Immature natural killer cell (primary cell): ENCODE results near the gene BDKRB1. TPM values are rescaled to one million over a fixed set of nuclear protein-coding genes. Genes with fewer than 3 reads are reported as not detected.

Source experiments
- DNase-seq, 3 donors: peaks; one replicate each; pipeline ENCODE4 v3.0.0; 2022; ENCODE audit warnings: mixed read lengths in 1 of 3
- H3K27ac Mint-ChIP-seq, 6 donors: one replicate each; pipeline ENCODE4 v1.8.0; 2020; ENCODE audit warnings: mixed read lengths in 6 of 6, mild to moderate bottlenecking in 5 of 6, inconsistent platforms in 4 of 6, moderate library complexity in 3 of 6
- H3K27me3 Mint-ChIP-seq, 3 donors: one replicate each; pipeline ENCODE4 v1.8.0; 2020 to 2021; ENCODE audit warnings: low read depth in 3 of 3, mild to moderate bottlenecking in 3 of 3, mixed read lengths in 3 of 3, moderate library complexity in 3 of 3, inconsistent platforms in 1 of 3
- H3K36me3 Mint-ChIP-seq, 3 donors: one replicate each; pipeline ENCODE4 v1.8.0; 2020; ENCODE audit warnings: mixed read lengths in 3 of 3, inconsistent platforms in 2 of 3, mild to moderate bottlenecking in 2 of 3
- H3K4me1 Mint-ChIP-seq, 2 donors: one replicate each; pipeline ENCODE4 v1.8.0; 2020; ENCODE audit warnings: inconsistent platforms in 2 of 2, mild to moderate bottlenecking in 2 of 2, mixed read lengths in 2 of 2, moderate library complexity in 1 of 2
- H3K4me3 Mint-ChIP-seq, 5 donors: one replicate each; pipeline ENCODE4 v1.8.0; 2020; ENCODE audit warnings: mild to moderate bottlenecking in 5 of 5, mixed read lengths in 5 of 5, inconsistent platforms in 3 of 5, moderate library complexity in 3 of 5
- H3K9me3 Mint-ChIP-seq, 6 donors: one replicate each; pipeline ENCODE4 v1.8.0; 2020; ENCODE audit warnings: mild to moderate bottlenecking in 6 of 6, mixed read lengths in 6 of 6, inconsistent platforms in 4 of 6, moderate library complexity in 3 of 6
- polyA plus RNA-seq, 3 donors: library from polyadenylated mRNA; unstranded; fragments of 300-500 nt; fragmentation: Illumina TruSeq; gene quantifications; one replicate each; pipeline ENCODE4 v1.2.3, GENCODE V29; 2021

Gene BDKRB1
- polyA plus RNA-seq, 3 donors from 2014 or later: not detected

DNA sequence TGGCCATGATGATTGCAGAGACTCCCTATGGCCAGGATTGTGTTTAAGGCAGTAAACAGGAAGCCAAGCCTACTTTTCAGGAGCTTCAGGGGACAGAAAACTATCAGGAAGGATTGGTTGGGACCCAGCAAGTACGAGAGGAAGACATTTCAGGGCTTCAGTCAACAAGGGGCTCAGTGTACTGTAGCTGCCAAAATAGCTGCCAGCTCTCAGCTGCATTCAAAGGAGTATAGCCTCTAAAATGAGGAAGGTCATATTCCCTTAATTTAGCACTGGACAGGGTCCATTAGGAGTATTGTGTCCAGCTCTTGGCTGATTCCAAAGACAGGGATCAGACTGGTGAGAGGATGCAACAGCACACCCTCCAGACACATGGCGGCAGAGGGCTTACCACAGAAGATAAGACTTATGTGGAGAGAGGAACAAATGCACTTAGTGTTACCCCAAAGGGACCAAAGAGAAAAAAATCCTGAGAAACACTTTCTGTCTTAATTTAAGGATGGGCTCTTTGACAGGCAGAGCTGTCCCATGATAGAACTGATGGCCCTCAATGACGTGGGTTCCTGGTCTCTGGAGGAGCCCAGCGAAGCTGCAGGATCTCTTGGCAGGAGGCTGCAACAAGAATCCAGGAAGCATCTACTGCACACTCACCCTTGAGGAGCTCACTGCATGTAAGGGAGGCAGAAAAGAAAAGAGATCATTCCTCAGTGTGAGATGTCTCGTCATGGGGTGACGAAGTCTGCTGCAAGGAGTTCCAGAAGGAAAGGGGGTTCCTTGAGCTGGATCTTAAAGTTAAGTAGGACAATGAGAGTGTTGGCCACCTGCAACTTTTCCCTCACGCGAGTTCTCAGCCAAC is 14.8 kb downstream of the BDKRB1 start:
- Mint-ChIP-seq H3K36me3 (no peaks in the 10 kb centered on the region), H3K27me3 (peaks cover 1 to 10% (median 6%) of the 10 kb centered on the region in 3 donors), H3K27ac (no peak overlapping the region), H3K9me3 (peaks cover 0 to 2% (median 0%) of the 10 kb centered on the region in 6 donors), H3K4me3 (no peak overlapping the region), H3K4me1 (no peaks in the 10 kb centered on the region)
- DNase-seq: no peak

DNA sequence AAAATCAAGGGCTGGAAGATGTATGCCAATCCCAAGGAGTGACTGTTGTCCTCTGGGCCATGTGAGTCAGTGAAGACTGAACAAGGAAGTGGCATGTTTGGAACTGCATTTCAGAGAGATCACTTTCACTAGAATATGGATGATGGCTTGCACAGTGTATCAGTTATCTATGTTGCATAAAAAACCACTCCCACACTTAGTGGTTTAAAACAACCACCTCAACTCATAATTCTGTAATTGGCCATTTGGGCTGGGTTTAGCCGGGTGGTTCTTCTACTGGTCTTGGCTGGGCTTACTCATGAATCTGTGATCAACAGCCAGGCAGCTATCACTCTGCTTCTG is 15.4 kb downstream of the BDKRB1 start:
- DNase-seq: no peak
- Mint-ChIP-seq H3K4me3 (no peak overlapping the region), H3K9me3 (no peaks in the 10 kb centered on the region), H3K27me3 (peaks cover 1 to 8% (median 6%) of the 10 kb centered on the region in 3 donors), H3K27ac (no peak overlapping the region), H3K36me3 (no peaks in the 10 kb centered on the region), H3K4me1 (no peaks in the 10 kb centered on the region)

DNA sequence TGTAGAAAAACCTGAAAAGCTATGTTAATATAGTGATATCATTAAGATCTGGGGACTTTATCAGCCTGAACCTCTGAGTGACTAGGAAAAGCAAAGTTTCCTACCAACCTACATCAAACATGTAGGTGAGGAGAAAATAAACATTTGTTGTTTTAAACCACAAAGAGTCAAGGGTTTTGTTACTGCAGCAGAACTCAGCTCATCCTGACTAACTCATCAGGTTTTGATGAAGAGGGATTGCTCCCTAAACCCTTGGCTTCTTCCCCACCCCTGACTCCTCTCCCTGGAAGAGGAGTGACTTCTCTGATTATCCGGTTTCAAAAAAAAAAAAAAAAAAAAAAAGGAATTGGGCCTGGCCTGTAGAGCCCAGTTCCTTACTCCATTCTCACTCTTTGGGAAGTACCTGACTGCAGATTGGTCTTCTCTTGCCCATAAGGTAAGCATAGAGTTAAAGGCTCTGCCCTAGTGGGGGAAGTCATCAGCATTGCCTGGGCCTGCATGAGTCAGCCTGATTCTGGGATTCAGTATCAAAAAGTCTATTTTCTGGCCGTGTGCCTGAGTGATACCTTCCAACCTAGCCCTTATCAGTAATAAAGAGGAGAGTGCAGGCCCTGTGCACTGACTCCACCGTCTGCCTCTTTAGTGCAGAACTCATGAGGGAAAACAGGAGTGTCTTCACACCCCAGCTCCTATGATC is 16.9 kb downstream of the BDKRB1 start:
- Mint-ChIP-seq H3K36me3 (no peaks in the 10 kb centered on the region), H3K9me3 (peaks cover 0 to 3% (median 2%) of the 10 kb centered on the region in 6 donors), H3K4me1 (no peaks in the 10 kb centered on the region), H3K4me3 (no peak overlapping the region), H3K27ac (no peak overlapping the region), H3K27me3 (peaks cover 2 to 5% (median 4%) of the 10 kb centered on the region in 3 donors)
- DNase-seq: no peak

DNA sequence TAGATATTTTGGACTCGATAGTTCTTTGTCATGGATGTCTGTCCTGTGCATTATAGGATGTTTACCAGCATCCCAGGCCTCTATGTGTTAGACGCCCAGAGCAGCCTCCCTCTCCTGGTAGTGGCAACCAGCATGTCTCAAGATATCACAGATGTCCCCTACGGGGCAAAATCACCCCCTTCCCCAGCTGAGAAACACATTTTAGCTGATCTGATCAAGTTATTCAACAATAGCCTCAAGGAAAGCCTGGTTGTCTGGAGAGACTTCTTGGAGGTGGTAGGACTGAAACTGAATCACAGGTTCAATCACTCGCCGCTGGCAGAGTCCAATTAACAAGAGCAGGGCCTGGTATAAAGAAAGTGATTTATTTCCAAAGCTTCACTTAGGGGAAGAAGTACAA is 17.6 kb downstream of the BDKRB1 start:
- no peak for DNase-seq
- Mint-ChIP-seq H3K4me1 (no peaks in the 10 kb centered on the region), H3K27ac (no peak overlapping the region), H3K27me3 (peaks cover 2 to 5% (median 2%) of the 10 kb centered on the region in 3 donors), H3K4me3 (no peak overlapping the region), H3K9me3 (peaks cover 0 to 7% (median 3%) of the 10 kb centered on the region in 6 donors), H3K36me3 (no peaks in the 10 kb centered on the region)

DNA sequence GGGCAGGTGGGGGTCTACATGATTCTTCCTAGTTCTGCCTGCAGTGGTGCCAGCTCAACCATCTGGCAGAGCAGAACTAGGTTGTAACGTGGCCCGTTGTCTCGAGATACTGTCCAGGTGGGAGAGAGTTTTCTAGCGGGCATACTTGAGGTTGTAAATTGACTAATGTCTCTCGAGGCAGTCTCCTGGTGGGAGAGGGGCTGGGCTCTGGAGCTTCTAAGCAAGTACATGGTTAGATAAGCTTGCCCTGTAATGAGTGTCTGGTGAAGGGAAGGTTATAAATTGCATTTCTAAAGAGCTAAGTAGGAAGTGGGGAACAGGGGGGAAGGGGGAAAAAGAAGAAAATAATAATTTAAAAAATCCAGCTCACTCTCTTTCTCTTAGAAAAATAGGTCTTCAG is 18.1 kb downstream of the BDKRB1 start:
- no peak for DNase-seq
- Mint-ChIP-seq H3K27me3 (peaks cover 2 to 5% (median 2%) of the 10 kb centered on the region in 3 donors), H3K36me3 (peaks cover 0 to under 1% (median 0%) of the 10 kb centered on the region in 3 donors), H3K4me3 (no peak overlapping the region), H3K27ac (no peak overlapping the region), H3K4me1 (no peaks in the 10 kb centered on the region), H3K9me3 (peaks cover 0 to 9% (median 3%) of the 10 kb centered on the region in 6 donors)

DNA sequence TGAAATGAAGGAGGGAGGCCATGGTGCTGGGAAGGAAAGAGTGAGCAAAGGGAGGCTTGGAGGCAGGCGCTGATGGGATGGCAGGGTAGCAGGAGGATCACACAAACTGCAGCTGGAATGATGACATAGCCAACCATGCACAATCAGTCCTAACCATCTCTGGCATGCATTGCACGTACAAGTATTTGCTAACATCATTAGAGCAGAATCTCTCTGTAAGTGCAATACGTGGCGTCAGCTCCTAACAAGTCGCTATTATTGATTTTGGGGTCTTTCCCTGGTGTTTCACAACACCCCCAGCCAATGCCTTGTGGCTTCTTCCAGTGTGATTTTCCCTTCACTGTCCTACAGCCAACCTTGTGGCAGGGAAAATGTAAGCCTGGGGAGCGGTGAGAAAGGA is 18.5 kb downstream of the BDKRB1 start:
- H3K27ac Mint-ChIP-seq: no peak overlapping the region
- peaks cover 0 to 4% (median 4%) of the 10 kb centered on the region in 3 donors for H3K36me3 Mint-ChIP-seq
- no peak overlapping the region for H3K4me3 Mint-ChIP-seq
- H3K4me1 Mint-ChIP-seq: no peaks in the 10 kb centered on the region
- H3K27me3 Mint-ChIP-seq: peaks cover 3 to 5% (median 3%) of the 10 kb centered on the region in 3 donors
- H3K9me3 Mint-ChIP-seq: peaks cover 0 to 9% (median 4%) of the 10 kb centered on the region in 6 donors
- DNase-seq: no peak

DNA sequence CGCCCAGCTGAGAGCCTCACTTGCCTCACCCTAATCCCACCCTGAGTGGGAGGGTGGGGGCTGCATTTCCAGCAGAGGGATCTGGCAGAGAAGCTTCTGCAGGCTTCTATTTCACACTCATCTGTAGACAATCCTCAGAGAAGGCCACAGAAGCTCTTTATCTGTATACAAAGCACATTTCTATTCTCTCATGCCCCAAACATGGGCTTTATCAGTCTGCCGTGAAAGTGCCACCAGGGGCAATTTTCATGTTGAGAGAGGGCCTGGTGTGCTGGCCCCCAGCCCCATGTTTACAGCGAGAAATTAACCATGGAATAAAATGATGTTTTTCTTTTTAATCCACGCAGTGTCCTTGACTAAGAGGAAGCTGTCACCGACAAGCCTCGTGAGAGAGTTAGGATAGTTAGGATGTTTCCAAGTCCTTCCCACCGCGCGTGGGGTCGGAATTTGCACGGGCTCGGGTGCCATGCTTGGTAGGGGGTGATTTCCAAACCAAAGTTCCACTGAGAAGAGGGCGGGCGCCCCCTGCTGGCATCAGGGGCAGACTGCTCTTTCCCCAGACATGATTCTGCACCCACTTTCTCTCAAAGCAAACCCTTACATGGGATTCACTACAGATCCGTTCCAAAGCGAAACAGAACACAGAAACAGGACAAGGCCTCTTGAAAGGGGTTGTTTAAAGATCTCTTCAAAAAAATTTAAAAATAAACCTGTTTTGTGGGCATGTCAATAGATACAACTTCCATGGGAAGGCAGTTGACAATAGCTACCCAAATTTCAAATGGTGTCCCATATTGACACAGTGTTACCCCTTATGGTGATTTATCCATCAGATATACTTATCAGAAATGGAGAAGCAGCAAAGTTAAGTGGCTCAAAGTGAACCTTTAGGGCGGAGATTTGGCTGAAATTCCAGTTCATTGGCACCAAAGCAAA is 19.4 kb downstream of the BDKRB1 start:
- DNase-seq: peak in 2 of 3 donors; percentile 5 to 7
- H3K4me1 Mint-ChIP-seq: no peaks in the 10 kb centered on the region
- H3K27me3 Mint-ChIP-seq: peaks cover 2 to 5% (median 3%) of the 10 kb centered on the region in 3 donors
- H3K27ac Mint-ChIP-seq: no peak overlapping the region
- H3K4me3 Mint-ChIP-seq: no peak overlapping the region
- peaks cover 3 to 4% (median 4%) of the 10 kb centered on the region in 3 donors for H3K36me3 Mint-ChIP-seq
- H3K9me3 Mint-ChIP-seq: peaks cover 0 to 9% (median 4%) of the 10 kb centered on the region in 6 donors

DNA sequence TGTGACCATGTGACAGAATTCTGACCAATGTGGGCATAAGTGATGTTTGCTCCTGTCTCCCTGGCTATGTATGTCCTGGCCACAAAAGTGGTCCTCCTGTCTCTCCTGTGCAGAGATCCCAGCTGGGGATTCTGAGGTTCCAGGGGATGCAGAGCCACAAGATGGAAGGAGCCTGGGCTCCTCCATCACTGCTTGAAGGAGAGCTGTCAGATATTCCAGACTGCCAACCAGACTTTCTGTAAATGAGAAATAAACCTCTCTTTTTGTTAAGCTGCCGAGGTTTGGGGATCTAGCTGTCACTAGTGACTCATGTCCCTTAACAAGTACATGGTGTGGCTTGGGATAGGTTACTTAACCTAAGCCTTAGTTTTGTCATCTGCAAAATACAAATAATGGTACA is 21.9 kb downstream of the BDKRB1 start:
- H3K9me3 Mint-ChIP-seq: peaks cover 0 to 9% (median 4%) of the 10 kb centered on the region in 6 donors
- H3K36me3 Mint-ChIP-seq: peaks cover 5 to 7% (median 6%) of the 10 kb centered on the region in 3 donors
- no peak overlapping the region for H3K27ac Mint-ChIP-seq
- no peak overlapping the region for H3K4me3 Mint-ChIP-seq
- DNase-seq: no peak
- H3K27me3 Mint-ChIP-seq: peaks cover 2 to 3% (median 2%) of the 10 kb centered on the region in 3 donors
- no peaks in the 10 kb centered on the region for H3K4me1 Mint-ChIP-seq

DNA sequence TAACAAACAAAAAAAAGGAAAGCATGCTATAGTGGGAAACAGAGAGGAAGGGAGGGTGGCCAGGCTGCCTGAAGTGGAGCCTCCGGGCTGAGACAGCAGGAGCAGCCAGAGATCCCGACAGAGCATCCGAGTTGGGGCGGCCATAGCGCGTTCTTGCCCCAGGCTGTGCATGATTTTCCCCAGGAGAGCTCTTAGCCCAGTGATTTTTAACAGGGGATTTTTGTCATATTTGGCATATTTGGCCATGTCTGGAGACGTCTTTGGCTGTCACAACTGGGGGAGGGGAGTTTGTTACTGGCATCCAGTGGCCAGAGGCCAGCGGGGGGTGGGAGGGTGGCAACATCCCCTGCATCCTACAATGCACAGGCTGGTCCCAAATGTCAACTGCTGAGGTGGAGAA is 23.6 kb downstream of the BDKRB1 start:
- Mint-ChIP-seq H3K36me3 (peaks cover 7 to 13% (median 12%) of the 10 kb centered on the region in 3 donors), H3K4me1 (no peaks in the 10 kb centered on the region), H3K27me3 (peaks cover 0 to 3% (median 2%) of the 10 kb centered on the region in 3 donors), H3K9me3 (peaks cover 0 to 9% (median 4%) of the 10 kb centered on the region in 6 donors), H3K4me3 (no peak overlapping the region), H3K27ac (no peak overlapping the region)
- DNase-seq: no peak

DNA sequence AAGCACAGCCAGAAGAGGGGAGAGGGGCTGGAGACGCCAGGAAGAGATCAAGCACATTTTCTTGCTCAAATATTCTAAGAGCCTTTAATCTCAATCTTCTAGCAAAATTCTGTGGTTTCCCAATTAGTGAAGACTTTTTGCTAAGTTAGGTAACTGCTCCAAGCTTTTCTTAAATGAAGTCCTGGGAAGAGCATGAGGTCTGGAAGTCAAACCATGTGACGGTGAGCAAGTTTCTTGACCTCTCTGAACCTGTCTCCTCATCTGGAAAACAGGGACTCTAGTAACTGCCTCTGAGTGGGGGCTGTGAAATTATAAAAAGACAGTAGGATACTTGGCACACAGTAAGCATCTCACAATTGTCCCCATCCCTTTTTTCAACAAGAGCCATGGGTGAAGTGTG is 24.1 kb downstream of the BDKRB1 start:
- Mint-ChIP-seq H3K4me3 (no peak overlapping the region), H3K4me1 (no peaks in the 10 kb centered on the region), H3K27me3 (peaks cover 0 to 3% (median 2%) of the 10 kb centered on the region in 3 donors), H3K27ac (no peak overlapping the region), H3K9me3 (peaks cover 0 to 9% (median 4%) of the 10 kb centered on the region in 6 donors), H3K36me3 (peaks cover 7 to 17% (median 16%) of the 10 kb centered on the region in 3 donors)
- DNase-seq: no peak

DNA sequence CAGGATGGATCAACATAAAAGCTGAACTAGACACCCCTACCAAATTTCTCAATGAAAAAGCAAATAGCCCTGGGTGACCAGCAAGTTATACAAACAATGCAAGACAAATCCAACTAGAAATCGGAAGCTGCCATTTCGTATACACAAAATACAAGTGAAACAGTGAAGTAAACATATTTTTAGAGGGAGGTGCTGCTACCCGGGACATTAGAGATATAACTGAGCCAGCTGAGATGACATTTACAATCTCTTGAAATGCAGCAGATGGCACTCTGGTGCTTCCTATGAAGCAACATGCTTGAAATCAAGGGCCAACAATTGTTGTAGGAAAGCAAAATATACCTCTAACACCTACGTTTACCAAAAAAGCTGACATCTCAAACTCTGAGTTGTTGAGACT is 25.5 kb downstream of the BDKRB1 start:
- Mint-ChIP-seq H3K27me3 (peaks cover 0 to 3% (median 2%) of the 10 kb centered on the region in 3 donors), H3K36me3 (peaks cover 12 to 26% (median 23%) of the 10 kb centered on the region in 3 donors), H3K4me3 (no peak overlapping the region), H3K27ac (peak overlapping the region in 1 of 6 donors; percentile 11), H3K9me3 (peaks cover 0 to 9% (median 4%) of the 10 kb centered on the region in 6 donors), H3K4me1 (no peaks in the 10 kb centered on the region)
- no peak for DNase-seq

DNA sequence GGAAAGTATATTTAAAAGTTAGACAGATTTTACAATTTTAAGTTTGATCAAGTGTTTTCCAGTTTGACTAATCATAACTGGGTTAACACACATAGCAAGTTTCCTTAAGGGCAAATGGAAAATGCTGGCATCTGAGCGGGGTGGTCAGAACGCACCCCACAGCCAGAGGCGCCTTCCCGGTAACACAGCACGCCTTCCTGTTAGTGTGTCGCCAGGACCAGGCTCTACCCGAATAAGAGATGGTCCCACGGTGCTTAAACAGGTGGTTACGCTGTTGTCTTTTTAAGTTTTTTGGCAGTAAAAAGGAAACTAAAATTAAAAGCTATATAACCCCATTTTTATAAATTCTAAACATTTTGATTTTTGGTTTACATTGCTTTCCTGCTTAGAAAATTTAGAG is 28.0 kb downstream of the BDKRB1 start:
- Mint-ChIP-seq H3K27me3 (peaks cover 0 to 2% (median 1%) of the 10 kb centered on the region in 3 donors), H3K36me3 (peaks cover 25 to 42% (median 28%) of the 10 kb centered on the region in 3 donors), H3K9me3 (peaks cover 0 to 2% (median 0%) of the 10 kb centered on the region in 6 donors), H3K4me1 (no peaks in the 10 kb centered on the region), H3K27ac (no peak overlapping the region), H3K4me3 (no peak overlapping the region)
- DNase-seq: no peak

DNA sequence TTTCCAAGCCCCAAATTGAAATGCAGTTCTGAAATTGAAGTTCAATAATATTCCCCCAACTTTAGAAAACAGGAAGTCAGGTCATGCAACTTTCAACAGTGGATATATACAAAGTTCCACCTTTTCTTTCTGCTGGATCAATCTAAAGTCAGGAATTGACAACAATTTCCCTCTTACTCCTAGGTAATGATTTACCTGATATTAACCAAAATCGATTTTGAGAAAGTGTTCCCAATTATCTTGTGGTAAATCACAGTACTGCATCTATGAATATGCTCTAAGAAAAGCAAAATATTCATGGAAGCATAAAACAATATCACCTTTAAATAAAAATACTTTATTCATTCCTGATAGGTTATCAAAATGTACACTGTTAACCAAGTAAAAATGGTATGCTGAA is 28.4 kb downstream of the BDKRB1 start:
- H3K36me3 Mint-ChIP-seq: peaks cover 21 to 45% (median 29%) of the 10 kb centered on the region in 3 donors
- peaks cover 0 to under 1% (median 0%) of the 10 kb centered on the region in 3 donors for H3K27me3 Mint-ChIP-seq
- no peak overlapping the region for H3K27ac Mint-ChIP-seq
- no peak for DNase-seq
- no peak overlapping the region for H3K4me3 Mint-ChIP-seq
- no peaks in the 10 kb centered on the region for H3K9me3 Mint-ChIP-seq
- no peaks in the 10 kb centered on the region for H3K4me1 Mint-ChIP-seq
